Naive thymus-derived CD4-positive, alpha-beta T cell (primary cell): ENCODE results near the gene PCDHGA11. TPM values are rescaled to one million over a fixed set of nuclear protein-coding genes. Genes with fewer than 3 reads are reported as not detected.

Experiments used
- ATAC-seq: fragments of 150-1000 bp; cut with Tn5 transposase; 2 replicates; pipeline ENCODE4 v1.10.0; 2021; ENCODE audit warnings: mild to moderate bottlenecking, moderate library complexity
- CTCF ChIA-PET: fragments of 350-600 bp; sonication (Branson Sonifier 250); formaldehyde crosslinking; loops from one replicate; lab custom pipeline; 2021; ENCODE audit warnings: antibody characterized with exemption; lab: Charles Lee
- POLR2A ChIA-PET: fragments of 350-600 bp; sonication (Branson Sonifier 250); formaldehyde crosslinking; loops from one replicate; lab custom pipeline; 2021; ENCODE audit warnings: antibody characterized with exemption, inconsistent platforms; lab: Charles Lee
- DNase-seq, 9 donors: peaks; one replicate each; pipeline versions ENCODE4 v3.0.0 to v3.0.0-alpha.2; 2020 to 2022; ENCODE audit warnings: mixed read lengths in 1 of 9
- H3K27ac ChIP-seq: one replicate; pipeline ENCODE4 v1.7.0; 2013; ENCODE audit warnings: mild to moderate bottlenecking, low read depth, low read length, moderate library complexity
- H3K27me3 ChIP-seq, 2 donors: one replicate each; pipeline ENCODE4 v1.7.0; 2013; ENCODE audit warnings: low read length in 2 of 2, mild to moderate bottlenecking in 2 of 2, moderate library complexity in 2 of 2; ENCODE audit not compliant: control insufficient read depth in 2 of 2, insufficient read depth in 2 of 2
- H3K36me3 ChIP-seq, 3 experiments: 1 replicate in 2 of 3; 2 replicates in 1 of 3; pipeline ENCODE4 v1.7.0; 2013; ENCODE audit warnings: low read length in 3 of 3, mild to moderate bottlenecking in 3 of 3, moderate library complexity in 1 of 3; ENCODE audit not compliant: insufficient read depth in 3 of 3, control insufficient read depth in 2 of 3
- H3K4me1 ChIP-seq, 2 donors: one replicate each; pipeline ENCODE4 v1.7.0; 2013; ENCODE audit warnings: low read length in 2 of 2, mild to moderate bottlenecking in 2 of 2, moderate library complexity in 1 of 2; ENCODE audit not compliant: control insufficient read depth in 2 of 2, insufficient read depth in 2 of 2
- H3K4me3 ChIP-seq: 2 replicates; pipeline ENCODE4 v1.7.0; 2013; ENCODE audit warnings: mild to moderate bottlenecking, low read length
- H3K9me3 ChIP-seq, 3 experiments: 1 replicate in 2 of 3; 2 replicates in 1 of 3; pipeline ENCODE4 v1.7.0; 2013; ENCODE audit warnings: low read length in 3 of 3; ENCODE audit not compliant: control insufficient read depth in 2 of 3
- H3K27ac Mint-ChIP-seq, 9 donors: one replicate each; pipeline ENCODE4 v1.8.0; 2020 to 2022; ENCODE audit warnings: mixed read lengths in 9 of 9, mild to moderate bottlenecking in 8 of 9, moderate library complexity in 5 of 9, inconsistent platforms in 2 of 9
- H3K27me3 Mint-ChIP-seq, 5 donors: one replicate each; pipeline ENCODE4 v1.8.0; 2021 to 2022; ENCODE audit warnings: mixed read lengths in 5 of 5, mild to moderate bottlenecking in 1 of 5
- H3K36me3 Mint-ChIP-seq, 5 donors: one replicate each; pipeline ENCODE4 v1.8.0; 2020 to 2022; ENCODE audit warnings: mixed read lengths in 5 of 5, mild to moderate bottlenecking in 3 of 5, inconsistent platforms in 1 of 5
- H3K4me1 Mint-ChIP-seq, 7 donors: one replicate each; pipeline ENCODE4 v1.8.0; 2020 to 2022; ENCODE audit warnings: mixed read lengths in 7 of 7, mild to moderate bottlenecking in 3 of 7, inconsistent platforms in 1 of 7
- H3K4me3 Mint-ChIP-seq, 10 donors: one replicate each; pipeline ENCODE4 v1.8.0; 2020 to 2022; ENCODE audit warnings: mild to moderate bottlenecking in 10 of 10, mixed read lengths in 10 of 10, moderate library complexity in 6 of 10, inconsistent platforms in 2 of 10
- H3K9me3 Mint-ChIP-seq, 11 donors: one replicate each; pipeline ENCODE4 v1.8.0; 2020 to 2022; ENCODE audit warnings: mixed read lengths in 11 of 11, mild to moderate bottlenecking in 4 of 11, inconsistent platforms in 1 of 11, moderate library complexity in 1 of 11
- intact Hi-C, 2 donors: fragments of 100-400 bp; cut with micrococcal nuclease; formaldehyde crosslinking; loops; one replicate each; pipeline ENCODE4 v1.15.1; 2023
- polyA plus RNA-seq, 2 donors: library from polyadenylated mRNA; unstranded; fragments of 300-500 nt; fragmentation: Illumina TruSeq; gene quantifications; one replicate each; pipeline ENCODE4 v1.2.3, GENCODE V29; 2021
- total RNA-seq, 6 experiments: library from RNA in 5 of 6; stranded (reverse) in 5 of 6; gene quantifications; 1 replicate in 5 of 6; 2 replicates in 1 of 6; pipeline ENCODE4 v1.2.3 and lab custom pipeline; 2021 to 2026

The PCDHGA11 gene
- total and polyA plus RNA-seq, 7 experiments from 2014 or later: 0.16 to 0.29 (median 0.21) TPM; not detected in 3

DNA sequence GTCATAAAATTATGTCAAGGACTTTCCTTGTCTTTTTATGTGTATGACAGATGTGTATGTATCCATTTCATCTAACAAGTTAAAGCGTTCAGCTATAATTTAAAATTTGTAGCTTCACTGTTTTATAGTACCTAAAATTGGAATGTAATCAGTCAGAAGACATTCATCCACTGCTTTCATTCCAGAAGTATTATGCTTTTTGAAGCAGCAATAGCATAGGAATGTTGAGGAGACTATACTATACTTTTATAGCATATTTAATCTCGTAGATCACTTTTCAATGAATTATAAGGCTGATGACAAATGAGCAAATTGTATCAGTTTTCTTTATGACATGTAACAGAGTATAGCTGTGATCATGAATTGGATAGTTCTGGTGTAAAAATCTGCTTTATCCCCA, 16.4 kb downstream of the PCDHGA11 start:
- Histone ChIP-seq H3K27ac (no peak overlapping the region), H3K4me3 (no peak overlapping the region), H3K9me3 (peaks cover 0 to 12% (median 0%) of the 10 kb centered on the region in 3 experiments), H3K4me1 (no peaks in the 10 kb centered on the region), H3K36me3 (no peaks in the 10 kb centered on the region), H3K27me3 (peaks cover 0 to 11% of the 10 kb centered on the region in 2 donors)
- ChIA-PET CTCF (no interaction called here), POLR2A (no interaction called here)
- Mint-ChIP-seq H3K36me3 (peaks cover 0 to 10% (median 3%) of the 10 kb centered on the region in 5 donors), H3K4me3 (no peak overlapping the region), H3K4me1 (peaks cover 0 to 2% (median 0%) of the 10 kb centered on the region in 7 donors), H3K9me3 (peaks cover 0 to 48% (median 25%) of the 10 kb centered on the region in 11 donors), H3K27ac (no peak overlapping the region), H3K27me3 (peaks cover 8 to 62% (median 48%) of the 10 kb centered on the region in 5 donors)
- ATAC-seq (no peak), DNase-seq (no peak)
- intact Hi-C loops: no loop called here

DNA sequence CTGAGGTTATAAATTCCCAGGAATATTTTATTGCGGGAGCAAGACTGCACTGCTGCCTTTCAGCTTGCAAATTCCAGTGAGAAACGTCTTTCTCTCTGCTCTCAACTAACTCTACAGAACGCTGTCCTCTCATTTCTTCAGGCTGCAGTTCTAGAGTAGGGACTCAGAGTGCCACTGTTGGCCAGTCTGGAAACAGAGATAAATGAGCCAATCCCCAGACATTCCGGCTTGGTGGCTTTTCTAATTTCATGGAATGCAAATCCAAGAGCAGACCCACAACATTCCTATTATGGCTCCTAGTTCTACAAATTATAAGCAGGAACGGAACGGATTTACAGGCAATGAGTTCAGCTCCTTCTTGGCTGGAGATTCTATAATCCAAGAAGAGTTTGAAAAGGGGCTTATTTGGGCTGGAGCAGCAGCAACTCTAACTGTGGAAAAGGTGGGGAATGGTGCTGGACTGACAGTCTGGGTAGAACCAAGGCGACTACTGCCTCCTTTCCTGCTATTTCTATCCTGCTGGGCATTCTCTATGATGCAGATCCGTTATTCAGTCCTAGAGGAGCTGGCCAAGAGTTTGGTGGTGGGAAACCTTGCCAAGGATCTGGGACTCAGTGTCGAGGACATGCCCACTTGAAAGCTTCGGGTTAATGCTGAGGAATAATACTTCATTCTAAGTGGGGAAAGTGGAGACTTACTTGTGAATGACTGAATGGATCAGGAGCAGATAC, 18.7 kb downstream of the PCDHGA11 start:
- POLR2A ChIA-PET: no interaction called here
- Histone ChIP-seq H3K4me1 (no peaks in the 10 kb centered on the region), H3K4me3 (no peak overlapping the region), H3K36me3 (no peaks in the 10 kb centered on the region), H3K9me3 (peaks cover 0 to 4% (median 0%) of the 10 kb centered on the region in 3 experiments), H3K27me3 (peaks cover 0 to 11% of the 10 kb centered on the region in 2 donors), H3K27ac (no peak overlapping the region)
- ATAC-seq (no peak), DNase-seq (no peak)
- H3K27me3 Mint-ChIP-seq: peaks cover 2 to 50% (median 38%) of the 10 kb centered on the region in 5 donors
- CTCF ChIA-PET: no interaction called here
- peaks cover 0 to 36% (median 9%) of the 10 kb centered on the region in 11 donors for H3K9me3 Mint-ChIP-seq
- intact Hi-C loops: no loop called here
- H3K4me1 Mint-ChIP-seq: no peaks in the 10 kb centered on the region
- no peaks in the 10 kb centered on the region for H3K36me3 Mint-ChIP-seq
- H3K4me3 Mint-ChIP-seq: no peak overlapping the region
- H3K27ac Mint-ChIP-seq: no peak overlapping the region

- no peak overlapping the region for H3K4me3 ChIP-seq
- Mint-ChIP-seq H3K27me3 (peaks cover under 1 to 48% (median 34%) of the 10 kb centered on the region in 5 donors), H3K4me1 (no peaks in the 10 kb centered on the region), H3K36me3 (no peaks in the 10 kb centered on the region), H3K4me3 (no peak overlapping the region), H3K9me3 (peaks cover 0 to 29% (median 9%) of the 10 kb centered on the region in 11 donors), H3K27ac (no peak overlapping the region)
- no peak overlapping the region for H3K27ac ChIP-seq
- no peaks in the 10 kb centered on the region for H3K4me1 ChIP-seq
- POLR2A ChIA-PET: no interaction called here
- H3K9me3 ChIP-seq: peaks cover 0 to 4% (median 0%) of the 10 kb centered on the region in 3 experiments
- intact Hi-C loops: no loop called here
- no peak for DNase-seq
- peaks cover 0 to 7% of the 10 kb centered on the region in 2 donors for H3K27me3 ChIP-seq
- ATAC-seq: no peak
- no peaks in the 10 kb centered on the region for H3K36me3 ChIP-seq
- CTCF ChIA-PET: no interaction called here
These were observed 19.5 kb downstream of the PCDHGA11 start for GRCh38 chr5:141440341-141440740.

- Histone ChIP-seq H3K4me3 (no peak overlapping the region), H3K27ac (no peak overlapping the region), H3K27me3 (peaks cover 0 to 6% of the 10 kb centered on the region in 2 donors), H3K4me1 (no peaks in the 10 kb centered on the region), H3K36me3 (no peaks in the 10 kb centered on the region), H3K9me3 (peaks cover 0 to 4% (median 0%) of the 10 kb centered on the region in 3 experiments)
- CTCF ChIA-PET: no interaction called here
- POLR2A ChIA-PET: no interaction called here
- no peak overlapping the region for H3K27ac Mint-ChIP-seq
- H3K9me3 Mint-ChIP-seq: peaks cover 0 to 24% (median 7%) of the 10 kb centered on the region in 11 donors
- peaks cover 0 to 43% (median 33%) of the 10 kb centered on the region in 5 donors for H3K27me3 Mint-ChIP-seq
- intact Hi-C loops: no loop called here
- DNase-seq (no peak), ATAC-seq (no peak)
- no peak overlapping the region for H3K4me3 Mint-ChIP-seq
- H3K36me3 Mint-ChIP-seq: no peaks in the 10 kb centered on the region
- no peaks in the 10 kb centered on the region for H3K4me1 Mint-ChIP-seq
These were observed 20.8 kb downstream of the PCDHGA11 start for GRCh38 chr5:141441571-141442170.

- DNase-seq: no peak
- no peaks in the 10 kb centered on the region for H3K4me1 Mint-ChIP-seq
- POLR2A ChIA-PET: no interaction called here
These were observed 44.5 kb downstream of the PCDHGA11 start for GRCh38 chr5:141465351-141465750.

More at GRCh38 chr5:141465351-141465750, 44.5 kb downstream of the PCDHGA11 start:
- H3K4me3 Mint-ChIP-seq: no peak overlapping the region
- intact Hi-C loops: no loop called here
- no peaks in the 10 kb centered on the region for H3K27me3 ChIP-seq
- H3K9me3 Mint-ChIP-seq: peaks cover 0 to 18% (median 5%) of the 10 kb centered on the region in 11 donors
- no peaks in the 10 kb centered on the region for H3K4me1 ChIP-seq
- no peak overlapping the region for H3K27ac ChIP-seq
- H3K27me3 Mint-ChIP-seq: peaks cover 0 to 52% (median 30%) of the 10 kb centered on the region in 5 donors
- no peak overlapping the region for H3K4me3 ChIP-seq
- H3K36me3 ChIP-seq: no peaks in the 10 kb centered on the region
- H3K9me3 ChIP-seq: no peaks in the 10 kb centered on the region
- CTCF ChIA-PET: no interaction called here
- H3K27ac Mint-ChIP-seq: no peak overlapping the region
- peaks cover 0 to 4% (median 0%) of the 10 kb centered on the region in 5 donors for H3K36me3 Mint-ChIP-seq
- ATAC-seq: no peak
